Measurements from ENCODE around the gene TAF1C.

DNA sequence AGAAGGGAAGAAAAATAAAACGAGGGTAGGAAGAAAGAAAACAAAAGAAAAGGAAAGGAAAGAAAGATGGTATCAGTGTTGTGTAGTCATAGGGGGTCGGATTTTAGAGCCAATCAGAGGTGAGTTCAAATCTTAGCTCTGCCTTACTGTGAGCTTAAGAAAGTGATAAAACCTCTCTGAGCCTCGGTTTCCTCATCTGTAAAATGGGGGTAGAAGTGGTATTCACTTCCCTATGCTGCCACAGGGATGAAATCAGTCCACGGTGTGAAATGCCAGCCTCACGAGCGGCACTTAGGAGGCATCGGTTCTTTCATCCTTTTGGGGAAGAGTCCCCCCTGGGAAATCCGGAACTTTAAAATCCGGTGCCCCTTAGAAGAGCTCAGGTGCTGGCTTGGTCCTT lies 46.9 kb upstream of the TAF1C start:
- TF ChIP-seq CTCF (IDR thresholded peaks at IDR 0.05) (no peak), EP300 (IDR thresholded peaks at IDR 0.05) (no peak), POLR2AphosphoS5 (IDR thresholded peaks at IDR 0.05) (no peak), POLR2A (IDR thresholded peaks at IDR 0.05) (no peak)

Data from sigmoid colon (tissue), 4 donors.